HepG2 (cell line): ENCODE measurements around the gene PAIP2.
"Not testable (repeated sequence)": the region's sequence is repeated elsewhere in the genome, so short reads cannot be mapped to it uniquely, and the experiment has no call there.

Source experiments
- HDAC2 ChIP-seq: sonication (generic); formaldehyde crosslinking; IDR thresholded peaks from 2 replicates; pipeline ENCODE4 v1.4.0; 2020; ENCODE audit warnings: missing genetic modification reagents
- MXI1 ChIP-seq: IDR thresholded peaks from 3 replicates; pipeline ENCODE4 v1.6.1; 2012; ENCODE audit warnings: low read depth, low read length, inconsistent platforms, borderline replicate concordance
- POLR2AphosphoS5 ChIP-seq: IDR thresholded peaks from 2 replicates; pipeline ENCODE4 v1.6.1; 2012; ENCODE audit warnings: low read depth, low read length

DNA sequence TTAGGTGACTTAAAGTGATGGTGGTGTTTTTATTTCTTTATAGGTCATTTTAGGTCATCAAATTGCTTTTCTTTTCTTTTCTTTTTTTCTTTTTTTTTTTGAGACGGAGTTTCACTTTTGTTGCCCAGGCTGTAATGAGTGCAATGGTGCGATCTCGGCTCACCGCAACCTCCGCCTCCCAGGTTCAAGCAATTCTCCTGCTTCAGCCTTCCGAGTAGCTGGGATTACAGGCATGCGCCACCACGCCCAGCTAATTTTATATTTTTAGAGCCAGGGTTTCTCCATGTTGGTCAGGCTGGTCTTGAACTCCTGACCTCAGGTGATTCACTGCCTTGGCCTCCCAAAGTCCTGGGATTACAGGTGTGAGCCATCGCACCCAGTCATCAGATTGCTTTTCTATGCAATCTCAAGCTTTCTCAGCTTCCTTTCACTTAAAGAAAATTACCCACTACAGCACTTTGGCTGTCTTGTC is 30.9 kb upstream of the PAIP2 start:
- TF ChIP-seq HDAC2 (CRISPR knock-in tag); MXI1; POLR2AphosphoS5: not testable (repeated sequence)
